ENCODE results near the gene WBP1L.
A peak's percentile ranks its signal among the peaks of the same experiment; 100 is the strongest.

Gene WBP1L

GRCh38 chr10:102780527-102780808 is 36.7 kb downstream of the WBP1L start:
- no peak for DNase-seq

GRCh38 chr10:102781090-102781920 is 37.6 kb downstream of the WBP1L start:
- peak in 3 of 4 experiments; percentile 26 to 46 (median 35) for DNase-seq

GRCh38 chr10:102781921-102782557 is 38.3 kb downstream of the WBP1L start:
- no peak for DNase-seq

GRCh38 chr10:102782673-102783551 is 39.2 kb downstream of the WBP1L start:
- DNase-seq = peak in 1 of 4 experiments; percentile 8

GRCh38 chr10:102783568-102783967 is 39.8 kb downstream of the WBP1L start:
- DNase-seq = peak; percentile 28 to 72 (median 44)

- DNase-seq = peak; percentile 81 to 93 (median 86)
Measured at GRCh38 chr10:102785818-102786217, 42.1 kb downstream of the WBP1L start.

- DNase-seq = no peak
Measured at GRCh38 chr10:102791754-102792395, 48.1 kb downstream of the WBP1L start.

GRCh38 chr10:102795453-102796406 is 52.0 kb downstream of the WBP1L start:
- peak; percentile 48 to 67 (median 58) for DNase-seq

GRCh38 chr10:102796407-102797176 is 52.8 kb downstream of the WBP1L start:
- DNase-seq = peak; percentile 87 to 93 (median 93)

GRCh38 chr10:102799691-102800471 is 56.1 kb downstream of the WBP1L start:
- no peak for DNase-seq

GRCh38 chr10:102800611-102801335 is 57.0 kb downstream of the WBP1L start:
- DNase-seq = no peak

- no peak for DNase-seq
Measured at GRCh38 chr10:102801496-102801895, 57.7 kb downstream of the WBP1L start.

- peak; percentile 47 to 71 (median 54) for DNase-seq
Measured at GRCh38 chr10:102801978-102802377, 58.2 kb downstream of the WBP1L start.

GRCh38 chr10:102802920-102803534 is 59.3 kb downstream of the WBP1L start:
- DNase-seq = peak; percentile 81 to 94 (median 88)

GRCh38 chr10:102804382-102805055 is 60.8 kb downstream of the WBP1L start:
- DNase-seq = peak; percentile 47 to 69 (median 60)

- DNase-seq = peak in 2 of 4 experiments; percentile 28 to 42
Measured at GRCh38 chr10:102808380-102808779, 64.6 kb downstream of the WBP1L start.

- no peak for DNase-seq
Measured at GRCh38 chr10:102811346-102811745, 67.6 kb downstream of the WBP1L start.

Measured in suppressor macrophage (primary cell).